B cell (primary cell): ENCODE data around the gene NMNAT2. TPM values are rescaled to one million over a fixed set of nuclear protein-coding genes. Genes with fewer than 3 reads are reported as not detected.

Experiments
- ATAC-seq: fragments of 200-7000 bp; cut with Tn5 transposase; one replicate; pipeline ENCODE4 v1.10.0; 2021; ENCODE audit warnings: low read depth, mild to moderate bottlenecking, moderate number of reproducible peaks, moderate library complexity
- CTCF ChIA-PET: fragments of 350-600 bp; sonication (Branson Sonifier 250); formaldehyde crosslinking; loops from one replicate; lab custom pipeline; 2021; ENCODE audit warnings: antibody characterized with exemption, inconsistent platforms; lab: Charles Lee
- POLR2A ChIA-PET: fragments of 350-600 bp; sonication (Branson Sonifier 250); formaldehyde crosslinking; loops from one replicate; lab custom pipeline; 2021; ENCODE audit warnings: antibody characterized with exemption; lab: Charles Lee
- DNase-seq: peaks from one replicate; pipeline ENCODE4 v3.0.0; 2013
- H2AFZ ChIP-seq: 2 replicates; pipeline ENCODE4 v1.6.1; 2012; ENCODE audit warnings: mild to moderate bottlenecking, low read depth, low read length; ENCODE audit not compliant: insufficient read depth, poor library complexity, severe bottlenecking
- H3K27ac ChIP-seq, 2 donors: 1 replicate in 1 of 2; 2 replicates in 1 of 2; pipeline ENCODE4 v1.5.1; 2012 to 2013; ENCODE audit warnings: low read length in 2 of 2, mild to moderate bottlenecking in 2 of 2, moderate library complexity in 1 of 2
- H3K27me3 ChIP-seq, 4 experiments: fragments of 200-600 bp in 1 of 4; sonication (generic) in 1 of 4; replicated peaks in 1 of 4; 1 replicate in 2 of 4; 2 replicates in 2 of 4; pipeline versions ENCODE4 v1.6.1 to v1.7.0; 2013 to 2016; ENCODE audit warnings: low read length in 3 of 4, mild to moderate bottlenecking in 2 of 4, mixed read lengths in 1 of 4, moderate library complexity in 1 of 4; ENCODE audit not compliant: insufficient read depth in 4 of 4, control insufficient read depth in 3 of 4; ENCODE audit errors: control extremely low read depth in 1 of 4
- H3K36me3 ChIP-seq, 2 experiments: replicated peaks in 1 of 2; 1 replicate in 1 of 2; 2 replicates in 1 of 2; pipeline versions ENCODE4 v1.6.1 to v1.7.1; 2013; ENCODE audit warnings: low read length in 1 of 2; ENCODE audit not compliant: insufficient read depth in 2 of 2, control insufficient read depth in 1 of 2; ENCODE audit errors: control extremely low read depth in 1 of 2, extremely low read depth in 1 of 2
- H3K4me1 ChIP-seq, 2 donors: fragments of 200-600 bp in 1 of 2; sonication (generic) in 1 of 2; 1 replicate in 1 of 2; 2 replicates in 1 of 2; pipeline versions ENCODE4 v1.5.1 to v1.6.1; 2013 to 2017; ENCODE audit warnings: low read length in 2 of 2; ENCODE audit not compliant: control insufficient read depth in 2 of 2, insufficient read depth in 2 of 2
- H3K4me2 ChIP-seq: replicated peaks from 2 replicates; pipeline ENCODE3; 2012; ENCODE audit warnings: mild to moderate bottlenecking, low read depth, low read length; ENCODE audit not compliant: poor library complexity, severe bottlenecking
- H3K4me3 ChIP-seq, 5 experiments: fragments of 200-600 bp in 1 of 5; sonication (generic) in 1 of 5; 1 replicate in 3 of 5; 2 replicates in 2 of 5; pipeline versions ENCODE4 v1.5.1 to v1.7.0; 2011 to 2016; ENCODE audit warnings: low read length in 4 of 5, mild to moderate bottlenecking in 4 of 5, low read depth in 2 of 5, control low read depth in 1 of 5, moderate library complexity in 1 of 5; ENCODE audit not compliant: insufficient read depth in 1 of 5; ENCODE audit errors: control extremely low read depth in 1 of 5, extremely low read depth in 1 of 5
- H3K79me2 ChIP-seq: fragments of 200-600 bp; sonication (generic); one replicate; pipeline ENCODE4 v1.6.0; 2016; ENCODE audit warnings: low read length; ENCODE audit not compliant: control insufficient read depth, insufficient read depth
- H3K9ac ChIP-seq: fragments of 200-600 bp; sonication (generic); 2 replicates; pipeline ENCODE4 v1.6.1; 2017; ENCODE audit warnings: mild to moderate bottlenecking, low read length, moderate library complexity
- H3K9me3 ChIP-seq, 3 donors: one replicate each; pipeline versions ENCODE4 v1.6.1 to v1.7.1; 2013; ENCODE audit warnings: low read length in 2 of 3; ENCODE audit not compliant: control insufficient read depth in 2 of 3, insufficient read depth in 1 of 3; ENCODE audit errors: control extremely low read depth in 1 of 3
- H4K20me1 ChIP-seq: 2 replicates; pipeline ENCODE4 v1.6.0; 2012; ENCODE audit warnings: mild to moderate bottlenecking, low read length; ENCODE audit not compliant: insufficient read depth, control insufficient read depth, poor library complexity, severe bottlenecking
- H3K27ac Mint-ChIP-seq: one replicate; pipeline ENCODE4 v1.8.0; 2021; ENCODE audit warnings: mixed read lengths
- H3K27me3 Mint-ChIP-seq: one replicate; pipeline ENCODE4 v1.8.0; 2021; ENCODE audit warnings: mixed read lengths
- H3K4me1 Mint-ChIP-seq: one replicate; pipeline ENCODE4 v1.8.0; 2021; ENCODE audit warnings: mixed read lengths
- H3K4me3 Mint-ChIP-seq: one replicate; pipeline ENCODE4 v1.8.0; 2021; ENCODE audit warnings: mixed read lengths
- H3K9me3 Mint-ChIP-seq: one replicate; pipeline ENCODE4 v1.8.0; 2022; ENCODE audit warnings: mixed read lengths; ENCODE audit not compliant: insufficient read depth
- CTCF ChIP-seq: fragments of 200-600 bp; IDR thresholded peaks from one replicate; pipeline ENCODE4 v1.8.0; 2022; ENCODE audit warnings: antibody characterized with exemption, mild to moderate bottlenecking
- EZH2 ChIP-seq: IDR thresholded peaks from 2 replicates; pipeline ENCODE4 v1.6.1; 2012; ENCODE audit warnings: borderline replicate concordance, low read depth, mild to moderate bottlenecking, moderate library complexity, low read length; ENCODE audit not compliant: insufficient read depth, poor library complexity, severe bottlenecking
- WGBS: methylation state at CpG from one replicate; pipeline ENCODE4 v1.1.5; 2013; ENCODE audit warnings: missing lambda C conversion rate; ENCODE audit not compliant: insufficient coverage; 5-methylcytosine and 5-hydroxymethylcytosine counted together
- intact Hi-C: fragments of 100-400 bp; cut with micrococcal nuclease; formaldehyde crosslinking; loops from one replicate; pipeline ENCODE4 v1.10.0; 2022
- polyA plus RNA-seq: library from polyadenylated mRNA; depleted of rRNA; stranded (reverse); fragments of >200 nt; gene quantifications from 2 replicates; pipeline ENCODE4 v1.2.3, GENCODE V29; 2012
- total RNA-seq, 2 donors: library from RNA; stranded (reverse); fragments of 120-200 nt in 1 of 2; gene quantifications; 1 replicate in 1 of 2; 2 replicates in 1 of 2; pipeline versions ENCODE4 v1.2.3 to v1.2.4, GENCODE V29; 2013 to 2022

The NMNAT2 gene
- total and polyA plus RNA-seq, 2 donors (not counting 1 experiment from before 2014, with no cell fraction given) = not detected

GRCh38 chr1:183310753-183311479 is 107.3 kb downstream of the NMNAT2 start:
- H3K4me3 ChIP-seq = no peak overlapping the region
- Mint-ChIP-seq H3K4me3 (no peak overlapping the region), H3K27ac (no peak overlapping the region), H3K27me3 (peaks cover 13% of the 10 kb centered on the region), H3K4me1 (peaks cover 8% of the 10 kb centered on the region), H3K9me3 (no peaks in the 10 kb centered on the region)
- no peaks in the 10 kb centered on the region for H3K79me2 ChIP-seq
- intact Hi-C loops = no loop called here
- H2AFZ ChIP-seq = no peak overlapping the region
- DNase-seq (no peak), ATAC-seq (no peak)
- WGBS = 100% methylated on average over 4 of the region's 5 CpGs
- H3K27ac ChIP-seq = no peak overlapping the region
- H3K4me1 ChIP-seq = peaks cover 7 to 10% of the 10 kb centered on the region in 2 donors
- H4K20me1 ChIP-seq = no peaks in the 10 kb centered on the region
- CTCF ChIA-PET = no interaction called here
- H3K27me3 ChIP-seq = peaks cover 0 to 5% (median 0%) of the 10 kb centered on the region in 4 experiments
- H3K9ac ChIP-seq = no peak overlapping the region
- TF ChIP-seq EZH2 (no peak), CTCF (no peak)
- H3K36me3 ChIP-seq = no peaks in the 10 kb centered on the region
- peaks cover 0 to 4% (median 0%) of the 10 kb centered on the region in 3 donors for H3K9me3 ChIP-seq
- POLR2A ChIA-PET = no interaction called here
- H3K4me2 ChIP-seq = no peak overlapping the region

- Histone ChIP-seq H3K9ac (no peak overlapping the region), H3K27me3 (peaks cover 0 to 8% (median 0%) of the 10 kb centered on the region in 4 experiments)
- POLR2A ChIA-PET = no interaction called here
Measured at GRCh38 chr1:183308719-183309118, 109.5 kb downstream of the NMNAT2 start.

More at GRCh38 chr1:183308719-183309118, 109.5 kb downstream of the NMNAT2 start:
- H3K4me3 ChIP-seq = no peak overlapping the region
- H3K9me3 ChIP-seq = peaks cover 0 to 4% (median 0%) of the 10 kb centered on the region in 3 donors
- H3K36me3 ChIP-seq = no peaks in the 10 kb centered on the region
- no peaks in the 10 kb centered on the region for H4K20me1 ChIP-seq
- WGBS = 83% methylated on average over 4 of the region's 4 CpGs
- no peak overlapping the region for H2AFZ ChIP-seq
- intact Hi-C loops = no loop called here
- H3K79me2 ChIP-seq = no peaks in the 10 kb centered on the region
- TF ChIP-seq CTCF = no peak
- no peak for TF ChIP-seq EZH2
- Mint-ChIP-seq H3K27ac (no peak overlapping the region), H3K4me3 (no peak overlapping the region), H3K27me3 (peaks cover 16% of the 10 kb centered on the region), H3K9me3 (no peaks in the 10 kb centered on the region), H3K4me1 (peaks cover 8% of the 10 kb centered on the region)
- ATAC-seq = no peak
- DNase-seq = no peak
- peaks cover 7 to 10% of the 10 kb centered on the region in 2 donors for H3K4me1 ChIP-seq
- CTCF ChIA-PET = interaction anchor here (0.8 kb wide), 1 partner anchor 11 kb away, joined by 5 read pairs; no protein-coding TSS in a partner anchor
- H3K4me2 ChIP-seq = no peak overlapping the region
- no peak overlapping the region for H3K27ac ChIP-seq
